ENCODE measurements around the gene PHLDB1. TPM values are rescaled to one million over a fixed set of nuclear protein-coding genes. Genes with fewer than 3 reads are reported as not detected.

Gene PHLDB1
- total and polyA plus RNA-seq, 2 donors (not counting 3 experiments of a cell fraction or from before 2014, with no cell fraction given) = 99.7 to 183 TPM

- H3K9me1 ChIP-seq (replicated peaks; ENCODE audit: control insufficient read depth, extremely low read depth, insufficient read depth, low read length) = no peaks in the 10 kb centered on the region
- no peaks in the 10 kb centered on the region for H3K79me2 ChIP-seq (ENCODE audit: control insufficient read depth, insufficient read depth, low read length)
- ChIA-PET CTCF (interaction anchor here (0.6 to 1.6 kb wide), 3 partner anchors 9 to 55 kb away, joined by 3 to 5 read pairs (median 4); no protein-coding TSS in a partner anchor), POLR2A (no interaction called here)
- H3K9me3 ChIP-seq (replicated peaks; ENCODE audit: control insufficient read depth, insufficient read depth, low read length) = no peaks in the 10 kb centered on the region
- FAIRE-seq (no peak), DNase-seq (ENCODE audit: low read depth, low spot score) (no peak)
- H3K4me3 ChIP-seq (replicated peaks in 1 of 3; ENCODE audit: insufficient read depth in 1 of 3, low read depth in 1 of 3, low read length in 3 of 3) = no peak overlapping the region
- peaks cover 34 to 50% of the 10 kb centered on the region in 2 experiments for H3K36me3 ChIP-seq (ENCODE audit: control insufficient read depth in 2 of 2, extremely low read depth in 1 of 2, insufficient read depth in 2 of 2, low read length in 2 of 2)
- TF ChIP-seq EZH2 (IDR thresholded peaks at IDR 0.05; ENCODE audit: borderline replicate concordance, low read depth, low read length, severe bottlenecking) = no peak
- TF ChIP-seq GATA2 (IDR thresholded peaks at IDR 0.05; ENCODE audit: insufficient read depth, insufficient read length, low read depth, low read length) = no peak
- TF ChIP-seq POLR2A (IDR thresholded peaks at IDR 0.05; ENCODE audit: low read depth, low read length) = no peak
- TF ChIP-seq FOS (IDR thresholded peaks at IDR 0.05; ENCODE audit: borderline replicate concordance, insufficient read depth, low read length) = no peak
- no peak for TF ChIP-seq MYC (IDR thresholded peaks at IDR 0.05; ENCODE audit: low read depth, low read length)
- TF ChIP-seq, protein P1, sequence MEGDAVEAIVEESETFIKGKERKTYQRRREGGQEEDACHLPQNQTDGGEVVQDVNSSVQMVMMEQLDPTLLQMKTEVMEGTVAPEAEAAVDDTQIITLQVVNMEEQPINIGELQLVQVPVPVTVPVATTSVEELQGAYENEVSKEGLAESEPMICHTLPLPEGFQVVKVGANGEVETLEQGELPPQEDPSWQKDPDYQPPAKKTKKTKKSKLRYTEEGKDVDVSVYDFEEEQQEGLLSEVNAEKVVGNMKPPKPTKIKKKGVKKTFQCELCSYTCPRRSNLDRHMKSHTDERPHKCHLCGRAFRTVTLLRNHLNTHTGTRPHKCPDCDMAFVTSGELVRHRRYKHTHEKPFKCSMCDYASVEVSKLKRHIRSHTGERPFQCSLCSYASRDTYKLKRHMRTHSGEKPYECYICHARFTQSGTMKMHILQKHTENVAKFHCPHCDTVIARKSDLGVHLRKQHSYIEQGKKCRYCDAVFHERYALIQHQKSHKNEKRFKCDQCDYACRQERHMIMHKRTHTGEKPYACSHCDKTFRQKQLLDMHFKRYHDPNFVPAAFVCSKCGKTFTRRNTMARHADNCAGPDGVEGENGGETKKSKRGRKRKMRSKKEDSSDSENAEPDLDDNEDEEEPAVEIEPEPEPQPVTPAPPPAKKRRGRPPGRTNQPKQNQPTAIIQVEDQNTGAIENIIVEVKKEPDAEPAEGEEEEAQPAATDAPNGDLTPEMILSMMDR (IDR thresholded peaks at IDR 0.05; ENCODE audit: extremely low read depth in 1 of 2, insufficient read depth in 1 of 2, low read depth in 1 of 2, low read length in 2 of 2) = no peak
- no peak for TF ChIP-seq MAX (IDR thresholded peaks at IDR 0.05; ENCODE audit: insufficient read depth, insufficient read length)
- TF ChIP-seq JUN (IDR thresholded peaks at IDR 0.05; ENCODE audit: borderline replicate concordance, insufficient read depth, insufficient read length, low read depth) = no peak
- TF ChIP-seq POLR2AphosphoS5 (IDR thresholded peaks at IDR 0.05; ENCODE audit: insufficient read depth, low read depth, low read length) = no peak
- BruUV-seq (replicated peaks) = no TSS peak
- H3K27ac ChIP-seq (ENCODE audit: insufficient read depth, low read depth, low read length) = no peak overlapping the region
- H3K4me2 ChIP-seq (ENCODE audit: insufficient read depth, low read length) = no peak overlapping the region
- intact Hi-C loops (cut with micrococcal nuclease) (no loop called here), dilution Hi-C loops (cut with MboI; ENCODE audit: extremely low pct_ligation_motif_present, low sequenced_read_pairs) (no loop called here)
- H3K27me3 ChIP-seq (ENCODE audit: control insufficient read depth in 2 of 2, insufficient read depth in 2 of 2, low read length in 2 of 2) = no peaks in the 10 kb centered on the region
- no peaks in the 10 kb centered on the region for H3K4me1 ChIP-seq (ENCODE audit: control insufficient read depth, extremely low read depth, insufficient read depth, low read length)
- H3K9ac ChIP-seq (replicated peaks; ENCODE audit: extremely low read depth, insufficient read depth, low read length) = no peak overlapping the region
- no peak overlapping the region for H2AFZ ChIP-seq (ENCODE audit: low read depth, low read length)
- no peaks in the 10 kb centered on the region for H4K20me1 ChIP-seq (replicated peaks; ENCODE audit: control insufficient read depth, extremely low read depth, insufficient read depth, low read length)
Observed at GRCh38 chr11:118649941-118650340, 42.5 kb downstream of the PHLDB1 start.
